HG02759 (cell line): ENCODE measurements around the gene CTNNA3.

Experiments
- ATAC-seq: cut with Tn5 transposase; IDR thresholded peaks from one replicate; pipeline ENCODE4 v1.9.1; 2021; ENCODE audit warnings: mild to moderate bottlenecking, moderate library complexity; ENCODE audit not compliant: unreplicated experiment

Gene CTNNA3

DNA sequence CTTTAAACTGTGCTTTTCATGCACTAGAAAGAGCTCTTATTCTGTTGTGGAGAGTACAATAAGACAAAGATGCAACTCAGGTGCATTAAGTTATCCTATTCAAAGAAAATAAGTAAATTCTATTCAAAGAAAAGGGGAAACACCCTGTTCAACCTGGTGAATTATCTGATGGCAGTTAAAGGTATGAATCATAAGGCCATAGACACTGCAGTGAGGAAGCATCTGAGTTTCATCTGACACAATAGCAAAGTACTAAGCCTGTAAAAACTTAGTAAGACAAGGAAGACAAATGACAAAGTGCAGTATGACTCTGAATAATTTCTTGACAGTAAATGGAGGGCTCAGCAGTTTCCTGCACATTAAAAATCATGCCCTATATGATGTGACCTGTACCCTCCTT is 861.2 kb downstream of the CTNNA3 start:
- ATAC-seq = no peak

DNA sequence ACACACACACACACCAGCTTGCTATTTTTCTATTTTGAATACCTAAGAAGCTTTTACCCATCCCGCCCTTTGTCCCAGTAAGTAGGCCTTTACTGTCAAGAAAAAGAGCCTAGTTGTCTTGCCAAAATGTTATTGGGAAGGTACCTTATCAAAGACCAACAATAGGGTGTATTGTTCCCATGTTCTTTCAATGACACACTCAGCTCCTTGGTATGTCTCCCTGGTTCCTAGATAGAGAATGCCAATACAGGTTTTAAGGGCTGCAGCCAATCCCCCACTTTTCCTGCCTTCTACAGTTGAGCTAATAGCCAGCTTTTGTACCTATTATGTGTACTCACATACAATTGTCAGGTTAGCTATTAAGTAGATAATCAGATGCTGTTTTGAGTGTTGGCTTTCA is 862.1 kb downstream of the CTNNA3 start:
- ATAC-seq = no peak

DNA sequence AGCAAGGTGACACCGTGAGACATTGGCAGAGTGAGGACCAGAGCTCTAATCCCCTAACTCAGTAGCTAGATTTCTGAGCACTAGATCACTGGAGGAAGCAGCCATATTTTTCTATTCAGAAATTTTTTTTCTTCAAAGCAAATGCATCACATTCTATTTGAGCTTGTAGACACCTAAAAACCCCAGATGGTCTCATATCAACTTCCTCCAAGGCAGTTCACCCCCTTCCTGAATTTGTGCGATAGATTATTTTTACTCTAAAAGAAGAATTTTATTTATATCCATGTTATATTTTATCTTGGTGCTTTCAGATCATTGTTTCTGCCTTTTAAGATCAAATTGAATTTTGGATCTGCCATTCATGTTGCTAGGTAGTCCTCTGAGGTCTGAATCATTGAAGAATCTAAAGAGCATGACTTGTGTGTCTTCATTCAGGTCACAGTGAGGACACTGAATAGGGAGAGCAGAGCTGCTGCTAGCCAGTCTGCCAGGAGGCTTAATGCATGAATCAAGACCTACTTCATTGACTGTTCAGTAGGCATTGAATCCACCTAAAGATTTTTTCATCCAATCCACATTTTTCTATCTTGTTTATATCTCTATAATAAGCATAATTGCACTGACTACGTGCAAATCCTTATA is 863.1 kb downstream of the CTNNA3 start:
- ATAC-seq = no peak

DNA sequence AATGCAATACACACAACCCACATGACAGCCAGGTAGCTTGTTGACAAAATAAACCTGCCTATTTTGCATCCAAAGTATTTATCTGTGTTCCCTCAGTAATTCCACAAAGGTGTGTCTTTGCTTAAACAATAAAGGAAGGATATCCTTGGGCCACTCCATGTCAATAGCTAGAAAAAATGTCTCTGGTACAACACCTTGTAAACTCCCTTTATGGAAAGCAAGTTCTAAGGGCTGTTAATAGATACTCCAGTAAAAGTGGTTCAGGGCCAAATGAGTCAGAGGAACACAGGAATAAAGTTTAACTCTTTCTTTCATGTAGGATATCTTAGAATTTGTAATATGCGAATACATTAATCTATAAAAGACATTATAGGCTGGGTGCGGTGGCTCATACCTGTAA is 867.0 kb downstream of the CTNNA3 start:
- ATAC-seq = no peak

DNA sequence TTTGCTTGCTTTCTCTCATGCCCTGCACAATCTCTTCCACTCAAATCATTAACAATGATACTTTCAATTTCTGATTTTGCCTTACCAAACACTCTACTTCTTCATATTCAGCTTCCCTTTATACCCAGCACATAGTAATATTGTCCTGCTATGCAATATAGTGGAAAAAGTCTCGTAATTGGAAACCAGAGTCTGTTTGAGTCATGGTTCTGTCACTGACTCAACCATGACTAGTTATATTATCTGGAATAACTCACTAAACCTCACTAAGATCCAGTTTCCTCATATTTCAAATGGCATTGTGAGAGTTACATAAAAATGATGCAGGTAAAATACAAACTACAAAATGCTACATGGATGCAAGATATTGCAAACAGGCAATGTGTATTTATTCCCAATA is 868.6 kb downstream of the CTNNA3 start:
- no peak for ATAC-seq

DNA sequence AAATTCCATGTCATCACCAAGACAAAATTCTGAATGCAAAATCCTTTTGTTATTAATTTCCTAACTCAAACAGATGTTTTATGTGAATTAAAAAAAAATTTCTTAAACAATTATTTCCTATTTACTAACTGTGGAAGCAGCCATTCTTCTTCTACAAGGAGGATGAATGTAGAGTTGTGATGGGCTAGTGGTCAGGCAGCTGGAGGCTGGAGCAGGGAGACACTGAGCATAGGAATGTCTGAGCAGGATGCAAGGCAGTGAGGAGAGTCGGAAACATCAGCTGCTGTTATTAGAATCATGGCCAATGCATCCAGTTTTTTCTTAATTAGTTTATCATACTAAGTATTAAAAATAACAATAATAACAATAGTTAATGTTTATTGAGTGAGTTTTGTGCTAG is 872.7 kb downstream of the CTNNA3 start:
- no peak for ATAC-seq

DNA sequence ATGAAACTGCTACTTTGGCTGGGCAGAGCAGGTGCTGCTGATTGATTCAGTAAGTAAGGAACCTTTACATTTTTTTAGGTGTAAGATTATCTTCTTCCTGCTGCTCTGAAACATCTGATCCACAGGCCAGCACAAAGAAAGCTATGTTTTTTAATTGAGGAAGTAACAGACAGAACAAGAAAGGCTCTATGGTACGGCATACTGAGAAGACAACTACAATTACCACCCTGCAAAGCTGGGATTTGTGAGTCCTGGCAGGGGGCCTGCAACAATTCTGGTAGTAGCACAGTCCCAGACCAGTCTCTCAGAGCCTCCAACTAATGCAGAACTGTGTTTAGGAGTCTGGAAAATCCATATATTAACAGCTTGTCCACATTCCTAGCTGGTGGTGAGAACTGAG is 873.2 kb downstream of the CTNNA3 start:
- no peak for ATAC-seq

DNA sequence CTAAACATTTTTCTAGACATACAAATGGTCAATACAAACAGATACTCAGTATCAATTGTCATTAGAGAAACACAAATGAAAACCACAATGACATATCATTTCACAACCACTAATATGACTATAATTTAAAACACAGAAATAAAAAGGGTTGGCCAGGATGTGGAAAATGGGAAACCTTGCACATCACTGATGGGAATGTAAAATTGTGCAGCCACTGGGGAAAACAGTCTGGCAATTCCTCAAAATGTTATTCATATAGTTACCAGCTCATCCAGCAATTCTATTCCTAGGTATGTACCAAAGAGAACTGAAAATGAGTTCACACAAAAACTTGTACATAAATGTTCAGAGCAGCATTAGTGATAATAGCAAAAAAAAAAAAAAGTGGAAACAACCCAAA is 876.3 kb downstream of the CTNNA3 start:
- ATAC-seq = no peak

DNA sequence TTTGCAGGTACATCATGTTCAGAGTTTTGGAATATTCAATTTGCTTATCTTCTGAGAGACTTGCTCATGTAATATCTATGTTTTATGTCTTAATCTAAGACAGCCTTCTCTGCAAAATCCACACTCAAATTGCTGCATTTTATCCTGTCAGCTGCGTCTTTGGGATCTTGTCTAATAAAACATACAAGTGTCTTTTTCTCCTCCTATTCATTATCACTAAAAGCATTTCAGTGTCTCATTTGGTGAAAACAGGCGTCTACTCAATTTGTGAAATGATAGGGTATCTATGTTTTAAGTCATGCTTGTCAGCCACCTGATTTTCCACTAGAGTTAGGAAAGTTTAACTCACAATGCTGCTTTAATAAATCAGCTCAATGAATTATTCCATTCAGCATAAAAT is 882.9 kb downstream of the CTNNA3 start:
- ATAC-seq = no peak

DNA sequence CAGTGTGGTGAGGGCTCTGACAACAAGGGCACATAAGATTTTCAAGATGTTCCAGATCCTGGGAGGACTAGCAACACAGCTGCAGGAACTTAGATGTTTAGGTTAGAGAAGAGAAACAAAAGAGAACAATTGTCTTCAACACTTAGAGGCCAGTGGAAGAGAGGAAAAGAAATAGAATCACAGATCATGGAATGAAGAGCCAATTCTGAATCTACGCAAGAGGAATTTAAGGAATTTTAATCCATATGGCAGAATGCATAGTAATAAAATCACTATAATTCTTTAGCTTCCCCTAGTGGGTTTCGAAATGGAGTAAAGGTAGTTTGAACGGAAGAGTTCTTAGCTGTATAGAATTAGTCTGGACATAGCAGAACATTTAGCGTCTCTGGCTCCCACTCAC is 884.8 kb downstream of the CTNNA3 start:
- no peak for ATAC-seq

DNA sequence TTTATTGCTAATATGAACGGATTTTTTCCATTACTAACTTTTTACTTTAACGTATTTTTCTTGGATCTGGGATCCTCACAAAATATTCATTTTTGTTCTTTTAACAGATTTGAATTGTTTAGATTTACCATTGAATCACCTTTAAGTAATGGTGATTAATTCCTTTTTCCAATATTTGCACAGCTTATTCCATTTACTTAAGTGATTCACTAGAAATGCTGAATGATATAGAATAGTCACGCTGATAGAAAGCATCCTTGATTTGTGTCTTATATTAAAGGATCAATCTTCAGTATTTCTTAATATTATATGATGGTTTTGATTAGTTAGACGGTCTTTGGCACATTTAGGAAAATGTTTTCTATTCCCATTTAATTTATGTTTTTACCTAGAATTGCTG is 886.6 kb downstream of the CTNNA3 start:
- no peak for ATAC-seq

DNA sequence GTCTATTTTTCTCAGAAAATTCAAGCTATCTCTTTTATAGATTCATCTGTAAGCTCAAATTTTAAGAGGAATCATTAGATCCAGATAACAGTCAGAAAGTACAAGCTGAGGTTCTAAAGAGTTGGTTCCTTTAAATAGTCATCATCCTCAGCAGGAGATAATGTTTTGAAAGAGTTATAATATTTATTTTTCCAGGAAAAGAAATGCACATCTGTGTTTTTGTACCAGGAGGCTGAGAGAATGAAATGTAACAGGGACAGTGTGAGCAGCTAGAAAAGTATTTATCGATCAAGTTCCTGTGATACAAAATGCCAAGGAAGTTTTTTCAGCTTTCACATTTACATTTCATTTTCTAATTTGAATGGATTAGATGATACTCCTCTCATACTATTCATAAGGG is 890.4 kb downstream of the CTNNA3 start:
- no peak for ATAC-seq

DNA sequence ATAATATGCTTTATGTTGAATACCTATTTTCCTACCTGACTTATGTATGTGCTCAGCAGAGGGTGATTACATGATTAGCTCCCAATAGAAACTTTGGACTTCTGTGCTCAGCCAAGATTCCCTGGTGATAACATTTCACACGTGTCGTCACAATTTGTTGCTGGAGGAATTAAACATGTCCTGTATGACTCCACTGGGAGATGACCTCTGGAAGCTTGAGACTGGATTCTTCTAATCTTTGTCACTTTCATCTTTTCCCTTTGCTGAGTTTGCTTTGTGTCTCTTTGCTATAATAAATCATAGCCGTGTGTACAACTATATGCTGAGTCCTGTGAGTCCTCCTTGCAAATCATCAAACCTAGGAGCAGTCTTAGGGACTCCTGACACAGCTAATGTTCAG is 891.0 kb downstream of the CTNNA3 start:
- no peak for ATAC-seq

DNA sequence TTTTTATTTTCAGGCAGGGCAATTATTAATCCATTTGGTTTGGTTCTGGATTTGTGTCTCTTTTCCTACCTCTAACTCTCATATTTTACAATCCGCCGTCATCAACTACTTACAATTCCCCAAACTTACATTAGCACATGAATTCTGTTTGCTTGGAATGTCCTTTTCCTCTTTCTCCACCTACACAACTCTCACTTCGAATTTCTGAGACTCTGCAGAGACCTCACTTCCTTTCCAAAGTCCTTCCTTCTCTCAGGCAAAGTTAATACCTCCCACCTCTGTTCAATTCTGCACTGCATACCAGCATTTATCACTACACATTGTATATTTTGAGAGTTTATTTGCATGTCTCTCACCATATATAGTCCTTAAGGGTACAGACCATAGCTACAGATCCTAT is 892.8 kb downstream of the CTNNA3 start:
- ATAC-seq = no peak

DNA sequence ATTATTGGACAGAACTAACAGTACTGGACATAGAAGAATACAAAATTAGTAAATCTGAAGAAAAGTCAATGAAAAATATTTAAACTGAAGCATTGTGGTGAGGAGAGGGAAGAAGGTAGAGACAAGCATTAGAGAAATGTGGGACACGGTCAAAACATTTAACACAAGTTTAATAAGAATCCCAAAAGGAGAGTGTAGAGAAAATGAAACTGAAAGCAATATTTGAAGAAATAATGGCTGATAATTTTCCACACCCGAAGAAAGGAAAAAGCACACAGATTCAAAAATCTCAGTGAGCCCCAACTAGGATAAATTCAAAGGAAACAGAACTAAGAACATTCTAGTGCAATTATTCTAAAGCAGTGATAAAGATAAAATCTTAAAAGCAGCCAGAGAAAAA is 896.5 kb downstream of the CTNNA3 start:
- no peak for ATAC-seq

DNA sequence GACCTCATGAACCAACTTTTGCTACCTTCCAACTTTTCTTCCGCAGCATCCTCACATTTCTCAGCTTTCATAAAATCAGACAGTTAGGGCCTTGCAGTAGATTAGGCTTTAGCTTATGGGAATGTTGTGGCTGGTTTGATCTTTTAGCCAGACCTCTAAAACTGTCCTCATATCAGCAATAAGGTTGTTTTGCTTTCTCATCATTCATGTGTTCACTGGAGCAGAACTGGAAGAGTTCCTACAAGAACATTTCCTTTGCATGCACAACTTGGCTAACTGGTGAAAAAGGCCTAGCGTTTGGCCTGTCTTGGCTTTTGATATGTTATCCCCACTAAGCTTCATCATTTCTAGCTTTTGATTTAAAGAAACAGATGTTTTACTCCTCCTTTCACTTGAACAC is 900.1 kb downstream of the CTNNA3 start:
- no peak for ATAC-seq

DNA sequence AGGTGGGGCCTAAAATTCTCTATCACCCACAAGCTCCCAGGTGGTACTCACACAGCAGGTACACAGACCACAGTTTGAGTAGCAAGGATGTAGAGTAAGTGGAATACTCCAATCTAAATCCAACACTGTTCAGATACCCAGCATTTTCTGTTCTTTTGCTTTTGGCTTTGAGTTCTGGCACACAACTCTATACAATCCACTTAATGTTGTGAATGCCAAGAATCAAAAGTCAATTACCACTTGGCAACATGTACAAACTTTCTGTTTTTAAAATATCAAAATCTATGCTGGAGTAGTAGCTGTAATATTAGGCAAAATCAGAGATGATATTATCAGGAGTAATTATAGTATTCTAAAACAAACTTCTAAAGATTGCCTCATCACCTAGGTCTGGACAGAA is 903.6 kb downstream of the CTNNA3 start:
- ATAC-seq = no peak

DNA sequence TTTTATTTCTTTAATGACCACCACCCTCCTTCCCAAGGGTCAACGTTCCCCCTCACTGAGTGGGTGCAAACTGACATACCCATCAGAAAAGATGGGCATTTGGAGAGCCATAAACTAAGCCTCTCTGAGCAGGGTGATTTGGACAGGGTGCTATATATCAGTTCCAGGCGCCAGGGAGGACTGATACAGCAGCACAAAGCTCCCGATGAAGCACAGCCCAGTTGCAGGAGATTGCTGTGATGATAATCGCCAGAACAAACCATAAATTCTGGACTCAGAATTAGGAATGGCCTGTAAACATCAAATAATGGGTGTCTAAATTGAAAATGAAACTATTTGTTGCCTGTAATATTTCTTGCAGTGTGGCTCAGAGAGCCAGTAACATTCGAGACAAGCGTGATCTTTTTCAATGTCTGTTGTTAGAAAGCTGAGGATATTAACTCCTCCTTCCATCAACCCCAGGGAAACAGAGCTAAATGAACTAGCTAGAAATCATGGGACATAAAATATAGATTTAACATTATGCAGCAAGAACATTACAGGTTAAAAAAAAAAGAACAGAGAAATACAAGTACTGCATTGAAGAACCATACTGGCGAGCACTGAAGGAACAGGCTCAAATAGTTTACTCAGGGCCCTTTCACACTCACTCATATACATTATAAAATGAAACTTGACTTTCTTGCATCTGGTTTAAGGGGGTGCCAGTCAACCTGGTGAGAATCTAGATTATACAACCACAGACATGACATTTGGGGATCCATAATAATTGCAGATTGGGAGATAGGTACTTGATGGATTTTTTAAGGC is 907.6 kb downstream of the CTNNA3 start:
- ATAC-seq = no peak

DNA sequence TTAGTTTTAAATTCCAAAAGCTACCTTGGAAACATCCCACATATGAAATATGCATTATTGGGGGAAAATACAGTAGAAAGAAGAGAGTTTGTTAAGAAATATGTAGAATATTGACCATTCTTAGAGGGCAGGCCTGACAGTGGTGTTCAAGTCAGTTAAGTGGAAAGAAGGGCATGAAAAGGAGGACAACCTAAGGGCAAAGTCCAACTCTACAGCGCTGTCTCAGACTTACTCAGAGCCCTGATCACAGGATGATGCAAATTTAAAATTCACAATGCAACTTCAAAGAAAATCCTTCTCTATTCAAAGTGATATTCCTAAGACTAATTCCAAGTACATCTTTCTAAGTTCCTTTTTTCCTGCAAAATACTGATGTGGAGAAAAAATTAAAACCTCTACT is 909.3 kb downstream of the CTNNA3 start:
- no peak for ATAC-seq

DNA sequence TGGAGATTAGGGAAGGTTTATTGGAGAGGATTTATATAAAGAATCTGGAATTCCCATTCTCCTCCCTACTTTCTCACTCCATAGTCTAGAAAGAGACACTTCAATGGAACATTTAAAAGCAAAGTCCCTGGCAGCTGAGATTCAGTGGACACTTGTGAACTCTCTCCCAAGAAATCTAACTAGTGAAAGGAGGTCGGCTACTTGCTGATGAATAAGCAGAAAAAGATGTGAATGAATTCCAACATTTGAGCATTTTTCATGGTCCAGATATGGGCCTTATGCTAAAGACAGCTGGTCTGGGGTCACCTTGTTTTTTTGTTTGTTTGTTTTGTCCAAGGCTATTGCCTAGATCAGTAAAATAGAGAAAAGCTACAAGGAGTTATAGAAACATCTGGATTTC is 911.2 kb downstream of the CTNNA3 start:
- no peak for ATAC-seq

DNA sequence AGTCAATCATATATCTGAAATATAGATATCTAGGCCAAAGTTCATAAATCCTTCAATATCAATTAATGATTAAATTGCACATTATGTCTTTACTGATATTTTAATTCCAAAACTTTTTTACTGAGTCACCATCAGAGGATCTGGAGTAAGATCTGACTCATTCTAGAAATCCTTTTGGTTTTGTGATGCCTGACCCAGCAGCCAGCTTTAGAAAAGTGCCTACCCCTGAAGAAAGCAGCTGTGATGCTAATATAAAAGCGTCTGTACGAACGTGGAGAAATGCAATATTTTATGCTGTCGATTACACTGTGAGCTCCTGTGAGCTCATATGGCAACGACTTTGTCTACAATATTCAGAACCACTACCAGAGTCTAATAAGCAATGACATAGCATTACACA is 912.7 kb downstream of the CTNNA3 start:
- ATAC-seq = no peak

DNA sequence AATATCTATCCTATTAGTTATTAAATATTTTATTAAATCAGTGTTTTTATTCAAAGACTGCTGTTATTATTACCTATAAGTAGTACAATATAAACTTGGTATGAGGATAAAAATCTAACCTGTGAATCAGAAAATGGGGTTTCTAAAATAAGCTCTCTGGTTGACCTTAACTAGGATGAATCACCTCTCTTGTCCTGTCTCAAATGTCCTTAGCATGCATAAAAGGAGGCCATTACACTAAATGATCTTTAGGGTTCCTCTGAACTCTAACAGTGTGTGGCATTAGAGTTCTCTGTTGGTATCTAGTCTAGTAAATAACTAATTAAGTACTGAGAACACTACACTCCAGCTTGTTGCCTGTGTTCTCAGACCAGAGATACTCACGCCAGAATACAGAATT is 913.2 kb downstream of the CTNNA3 start:
- ATAC-seq = no peak

DNA sequence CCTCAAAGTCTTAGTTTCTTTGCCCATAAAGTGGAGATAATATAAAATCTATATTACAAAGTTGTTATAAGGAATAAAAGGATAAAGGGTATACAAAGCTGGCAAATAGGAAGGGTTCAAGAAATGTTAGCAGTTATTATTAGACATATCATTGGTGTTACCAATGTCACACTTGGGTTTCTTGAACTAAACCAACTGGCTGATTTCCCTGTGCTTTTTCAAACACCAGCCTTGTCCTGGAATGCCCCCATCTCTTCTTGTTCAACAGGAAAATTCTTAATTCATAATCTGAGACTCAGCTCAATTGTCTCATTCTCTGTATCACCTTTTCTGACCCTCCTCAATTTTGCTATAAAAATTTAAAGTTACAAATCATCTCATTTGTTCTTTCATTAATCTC is 913.9 kb downstream of the CTNNA3 start:
- no peak for ATAC-seq
